K562 treated with DMSO at 1 percent for 12 hours (cell line): ENCODE results near the gene DDAH1. TPM values are rescaled to one million over a fixed set of nuclear protein-coding genes. Genes with fewer than 3 reads are reported as not detected.

Source experiments
- total RNA-seq: library from RNA; unstranded; fragments of 300-600 nt; gene quantifications from 2 replicates; pipeline ENCODE4 v1.2.3, GENCODE V29; 2022; ENCODE audit not compliant: insufficient read depth

DDAH1 gene
- not detected in 2 replicates for total RNA-seq

DNA sequence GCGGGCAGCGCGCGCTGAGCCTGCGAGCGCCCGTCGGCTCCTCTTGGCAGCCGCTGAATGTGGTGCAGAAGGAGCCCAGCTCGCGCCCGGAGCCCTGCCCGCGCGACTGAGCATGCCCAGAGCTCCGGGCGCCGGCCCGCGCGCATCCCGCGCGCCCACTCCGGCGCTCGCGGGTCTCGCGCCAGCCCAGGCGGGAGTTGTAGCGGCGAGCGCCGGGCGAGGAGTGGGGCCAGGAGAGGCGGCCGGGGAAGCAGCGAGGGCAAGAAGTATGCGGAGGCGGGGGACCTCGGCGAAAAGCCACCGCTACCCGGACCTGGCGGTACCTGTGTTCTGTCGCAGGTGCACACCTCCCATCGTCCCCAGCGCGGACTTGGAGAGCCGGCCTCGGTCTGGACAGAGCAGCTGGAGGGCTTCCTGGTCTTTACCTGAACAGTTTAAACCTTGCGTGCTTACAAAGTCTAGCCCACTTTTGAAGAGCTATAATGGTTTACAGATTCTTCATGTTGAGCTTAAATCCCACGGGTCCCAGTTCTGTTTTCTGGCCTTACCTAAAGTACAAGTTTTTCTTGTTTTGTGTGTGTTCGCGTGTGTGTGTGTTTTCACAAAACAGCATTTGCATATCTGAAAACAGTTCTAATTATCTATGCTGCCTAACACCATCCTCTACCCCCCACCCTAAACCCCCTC, at the start of gene DDAH1:
Gene DDAH1 (minus strand): TSS at position 61 of the 687 bp plus-strand sequence. CDS start 114 bp downstream, outside the sequence.

DNA sequence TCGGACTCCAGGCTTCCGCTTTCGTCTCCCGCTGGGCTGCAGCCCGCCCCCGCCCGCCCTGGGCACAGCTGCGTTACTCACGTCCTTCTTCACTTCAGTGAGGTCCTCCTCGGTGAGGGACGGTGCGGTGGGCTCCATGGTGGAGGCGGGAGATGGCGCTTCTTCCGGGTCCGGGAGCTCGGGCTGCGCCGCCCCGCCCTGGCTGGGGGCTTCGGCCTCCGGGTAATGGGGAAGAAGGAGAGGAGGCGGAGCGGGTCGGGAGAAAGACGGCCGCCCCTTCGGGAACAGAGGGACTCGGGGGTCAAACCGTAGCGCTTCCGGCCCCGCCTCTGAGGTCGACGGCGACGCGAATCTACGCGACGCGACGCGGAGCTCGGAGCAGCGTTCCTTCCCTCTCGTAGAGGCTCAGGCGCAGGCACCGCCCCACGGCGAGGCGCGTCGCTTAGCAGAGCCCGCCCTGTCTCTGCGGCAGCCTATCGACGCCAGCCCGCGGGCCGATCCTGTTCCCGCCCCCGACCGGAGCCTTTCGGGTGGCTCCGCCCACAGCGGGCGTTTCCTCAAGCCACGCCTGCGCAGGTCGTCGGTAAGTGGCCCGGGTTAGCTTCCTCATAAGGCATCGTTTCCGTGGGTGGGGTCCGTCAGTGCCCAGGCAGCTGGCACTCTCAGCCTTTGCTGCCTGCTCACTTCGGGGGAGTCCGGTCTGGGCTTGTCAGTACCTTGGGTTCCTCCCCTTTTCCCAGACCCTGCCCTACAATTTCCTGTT, 188.6 kb downstream of the DDAH1 start, which contains the start of gene BCL10:
Gene BCL10 (minus strand): TSS at position 418 of the 763 bp plus-strand sequence. CDS start 280 bp downstream, at position 138.

Other genes with a start within 250 kb of the DDAH1 start
- gene C1orf52, start 205.5 kb downstream of the DDAH1 start, total RNA-seq, result 36.2 and 42.5 TPM in 2 replicates
- 6.5 and 13.8 TPM in 2 replicates for gene BCL10, start 188.5 kb downstream of the DDAH1 start, total RNA-seq
- gene CCN1, start 115.6 kb upstream of the DDAH1 start, total RNA-seq, result 5.2 and 5.4 TPM in 2 replicates
- gene ZNHIT6, start 243.3 kb upstream of the DDAH1 start, total RNA-seq, result 4.4 and 10.6 TPM in 2 replicates